ENCODE results near the gene RSL1D1. TPM values are rescaled to one million over a fixed set of nuclear protein-coding genes. Genes with fewer than 3 reads are reported as not detected.

The RSL1D1 gene
- polyA plus RNA-seq, 1 of the 3 experiments (the other 2 are of a cell fraction): 38.0 TPM

DNA sequence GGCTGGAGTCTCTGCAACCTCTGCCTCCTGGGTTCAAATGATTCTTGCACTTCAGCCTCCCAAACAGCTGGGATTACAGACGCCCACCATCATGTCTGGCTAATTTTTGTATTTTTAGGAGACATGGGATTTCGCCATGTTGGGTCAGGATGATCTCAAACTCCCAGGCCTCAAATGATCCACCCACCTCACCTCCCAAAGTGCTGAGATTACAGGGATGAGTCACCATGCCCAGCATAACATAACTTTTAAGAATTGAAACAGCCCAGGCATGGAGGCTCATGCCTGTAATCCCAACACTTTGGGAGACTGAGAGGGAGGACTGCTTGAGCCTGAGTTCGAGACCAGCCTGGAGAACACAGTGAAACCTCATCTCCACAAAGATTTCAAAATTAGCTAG, 2.5 kb downstream of the RSL1D1 start:
- DNase-seq: no peak
- Histone ChIP-seq H3K4me2 (no peak overlapping the region; the same call in 1 of the 2 replicates), H3K4me1 (ENCODE audit: control insufficient read depth in 1 of 2, insufficient read depth in 2 of 2, low read depth in 1 of 2, low read length in 1 of 2) (no peaks in the 10 kb centered on the region; a peak in 2 of 4 replicates), H3F3A (replicated peaks; ENCODE audit: insufficient read depth) (peaks cover 7% of the 10 kb centered on the region), H3K79me2 (ENCODE audit: insufficient read depth) (peaks cover 94% of the 10 kb centered on the region), H3K27ac (ENCODE audit: low read depth in 2 of 2, low read length in 1 of 2) (no peak overlapping the region), H3K36me3 (replicated peaks in 1 of 2; ENCODE audit: control insufficient read depth in 1 of 2, insufficient read depth in 2 of 2, low read length in 1 of 2) (peaks cover 45 to 62% of the 10 kb centered on the region in 2 experiments), H2AFZ (ENCODE audit: low read depth) (no peak overlapping the region), H3K9ac (no peak overlapping the region), H3K4me3 (ENCODE audit: low read depth in 2 of 2, low read length in 1 of 2) (no peak overlapping the region), H3K9me3 (no peaks in the 10 kb centered on the region), H3K27me3 (ENCODE audit: insufficient read depth) (no peaks in the 10 kb centered on the region), H3K9me2 (no peaks in the 10 kb centered on the region), H4K20me1 (ENCODE audit: insufficient read depth) (0 out of 2 replicates have a peak, but pooled peaks cover 12% of the 10 kb centered on the region)
- TF ChIP-seq MXI1 (IDR thresholded peaks at IDR 0.05; ENCODE audit: low read depth, low read length) (no peak), RXRA (IDR thresholded peaks at IDR 0.05; ENCODE audit: borderline replicate concordance, low read depth) (no peak), MEF2A (IDR thresholded peaks at IDR 0.05; ENCODE audit: borderline replicate concordance, low read depth) (no peak), TAF1 (IDR thresholded peaks at IDR 0.05; ENCODE audit: borderline replicate concordance, low read depth, low read length) (no peak), SMC3 (IDR thresholded peaks at IDR 0.05; ENCODE audit: low read depth, low read length) (no peak), CHD2 (IDR thresholded peaks at IDR 0.05; ENCODE audit: low read length, partially characterized antibody) (no peak), FOXM1 (IDR thresholded peaks at IDR 0.05; ENCODE audit: low read depth) (no peak)
- TF ChIP-seq, protein P1, sequence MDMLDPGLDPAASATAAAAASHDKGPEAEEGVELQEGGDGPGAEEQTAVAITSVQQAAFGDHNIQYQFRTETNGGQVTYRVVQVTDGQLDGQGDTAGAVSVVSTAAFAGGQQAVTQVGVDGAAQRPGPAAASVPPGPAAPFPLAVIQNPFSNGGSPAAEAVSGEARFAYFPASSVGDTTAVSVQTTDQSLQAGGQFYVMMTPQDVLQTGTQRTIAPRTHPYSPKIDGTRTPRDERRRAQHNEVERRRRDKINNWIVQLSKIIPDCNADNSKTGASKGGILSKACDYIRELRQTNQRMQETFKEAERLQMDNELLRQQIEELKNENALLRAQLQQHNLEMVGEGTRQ (IDR thresholded peaks at IDR 0.05; ENCODE audit: borderline replicate concordance, low read depth, low read length): no peak
- TF ChIP-seq, protein P2, sequence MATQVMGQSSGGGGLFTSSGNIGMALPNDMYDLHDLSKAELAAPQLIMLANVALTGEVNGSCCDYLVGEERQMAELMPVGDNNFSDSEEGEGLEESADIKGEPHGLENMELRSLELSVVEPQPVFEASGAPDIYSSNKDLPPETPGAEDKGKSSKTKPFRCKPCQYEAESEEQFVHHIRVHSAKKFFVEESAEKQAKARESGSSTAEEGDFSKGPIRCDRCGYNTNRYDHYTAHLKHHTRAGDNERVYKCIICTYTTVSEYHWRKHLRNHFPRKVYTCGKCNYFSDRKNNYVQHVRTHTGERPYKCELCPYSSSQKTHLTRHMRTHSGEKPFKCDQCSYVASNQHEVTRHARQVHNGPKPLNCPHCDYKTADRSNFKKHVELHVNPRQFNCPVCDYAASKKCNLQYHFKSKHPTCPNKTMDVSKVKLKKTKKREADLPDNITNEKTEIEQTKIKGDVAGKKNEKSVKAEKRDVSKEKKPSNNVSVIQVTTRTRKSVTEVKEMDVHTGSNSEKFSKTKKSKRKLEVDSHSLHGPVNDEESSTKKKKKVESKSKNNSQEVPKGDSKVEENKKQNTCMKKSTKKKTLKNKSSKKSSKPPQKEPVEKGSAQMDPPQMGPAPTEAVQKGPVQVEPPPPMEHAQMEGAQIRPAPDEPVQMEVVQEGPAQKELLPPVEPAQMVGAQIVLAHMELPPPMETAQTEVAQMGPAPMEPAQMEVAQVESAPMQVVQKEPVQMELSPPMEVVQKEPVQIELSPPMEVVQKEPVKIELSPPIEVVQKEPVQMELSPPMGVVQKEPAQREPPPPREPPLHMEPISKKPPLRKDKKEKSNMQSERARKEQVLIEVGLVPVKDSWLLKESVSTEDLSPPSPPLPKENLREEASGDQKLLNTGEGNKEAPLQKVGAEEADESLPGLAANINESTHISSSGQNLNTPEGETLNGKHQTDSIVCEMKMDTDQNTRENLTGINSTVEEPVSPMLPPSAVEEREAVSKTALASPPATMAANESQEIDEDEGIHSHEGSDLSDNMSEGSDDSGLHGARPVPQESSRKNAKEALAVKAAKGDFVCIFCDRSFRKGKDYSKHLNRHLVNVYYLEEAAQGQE (IDR thresholded peaks at IDR 0.05; ENCODE audit: low read depth, low read length): no peak
- 89% methylated on average over 3 of the region's 3 CpGs for WGBS (ENCODE audit: low lambda C conversion rate)
- CTCF ChIA-PET: interaction anchor here (0.6 to 1.4 kb wide), 3 partner anchors 52 to 385 kb away, joined by 3 to 6 read pairs (median 4); partner anchors contain the start of gene ZC3H7A
- POLR2A ChIA-PET: no interaction called here

DNA sequence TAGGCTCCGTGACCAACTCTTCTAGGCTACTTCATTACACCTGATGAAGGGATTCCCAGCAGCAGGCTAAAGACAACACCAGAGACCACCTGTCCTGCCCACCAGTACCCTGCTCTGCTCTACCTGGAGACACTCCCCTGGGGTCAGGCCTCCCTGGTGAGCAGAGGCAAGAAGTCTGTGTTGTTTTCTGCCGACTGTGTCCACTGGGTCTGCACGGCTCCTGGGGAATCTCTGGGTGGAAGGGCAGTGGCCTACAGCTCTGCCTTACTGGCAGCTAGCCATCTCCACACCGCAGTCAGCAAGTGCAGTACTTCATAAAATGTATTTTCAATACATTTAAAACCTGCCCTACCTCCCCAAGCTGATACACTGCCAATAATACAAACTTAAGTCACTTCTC, 6.8 kb downstream of the RSL1D1 start:
- Histone ChIP-seq H3K4me1 (ENCODE audit: control insufficient read depth in 1 of 2, insufficient read depth in 2 of 2, low read depth in 1 of 2, low read length in 1 of 2) (no peaks in the 10 kb centered on the region; a peak in 1 of 4 replicates), H3F3A (replicated peaks; ENCODE audit: insufficient read depth) (peaks cover 18% of the 10 kb centered on the region), H3K4me3 (ENCODE audit: low read depth in 2 of 2, low read length in 1 of 2) (no peak overlapping the region), H4K20me1 (ENCODE audit: insufficient read depth) (0 out of 2 replicates have a peak, but pooled peaks cover 12% of the 10 kb centered on the region), H3K27me3 (ENCODE audit: insufficient read depth) (no peaks in the 10 kb centered on the region), H2AFZ (ENCODE audit: low read depth) (no peak overlapping the region), H3K9ac (no peak overlapping the region), H3K36me3 (replicated peaks in 1 of 2; ENCODE audit: control insufficient read depth in 1 of 2, insufficient read depth in 2 of 2, low read length in 1 of 2) (peaks cover 76 to 86% of the 10 kb centered on the region in 2 experiments), H3K4me2 (no peak overlapping the region), H3K79me2 (ENCODE audit: insufficient read depth) (peaks cover 65% of the 10 kb centered on the region), H3K27ac (ENCODE audit: low read depth in 2 of 2, low read length in 1 of 2) (no peak overlapping the region), H3K9me3 (no peaks in the 10 kb centered on the region), H3K9me2 (no peaks in the 10 kb centered on the region)
- ChIA-PET POLR2A (no interaction called here), CTCF (interaction anchor here (1.2 kb wide), 1 partner anchor 24 kb away, joined by 3 read pairs; no protein-coding TSS in a partner anchor)
- no peak for DNase-seq
- WGBS (ENCODE audit: low lambda C conversion rate): 97% methylated on average over 3 of the region's 4 CpGs
- no peak for TF ChIP-seq TEAD4 (IDR thresholded peaks at IDR 0.05; ENCODE audit: borderline replicate concordance, insufficient read depth)
- TF ChIP-seq, protein P3, sequence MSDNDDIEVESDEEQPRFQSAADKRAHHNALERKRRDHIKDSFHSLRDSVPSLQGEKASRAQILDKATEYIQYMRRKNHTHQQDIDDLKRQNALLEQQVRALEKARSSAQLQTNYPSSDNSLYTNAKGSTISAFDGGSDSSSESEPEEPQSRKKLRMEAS (IDR thresholded peaks at IDR 0.05; ENCODE audit: low read depth): no peak
- TF ChIP-seq, protein P4, sequence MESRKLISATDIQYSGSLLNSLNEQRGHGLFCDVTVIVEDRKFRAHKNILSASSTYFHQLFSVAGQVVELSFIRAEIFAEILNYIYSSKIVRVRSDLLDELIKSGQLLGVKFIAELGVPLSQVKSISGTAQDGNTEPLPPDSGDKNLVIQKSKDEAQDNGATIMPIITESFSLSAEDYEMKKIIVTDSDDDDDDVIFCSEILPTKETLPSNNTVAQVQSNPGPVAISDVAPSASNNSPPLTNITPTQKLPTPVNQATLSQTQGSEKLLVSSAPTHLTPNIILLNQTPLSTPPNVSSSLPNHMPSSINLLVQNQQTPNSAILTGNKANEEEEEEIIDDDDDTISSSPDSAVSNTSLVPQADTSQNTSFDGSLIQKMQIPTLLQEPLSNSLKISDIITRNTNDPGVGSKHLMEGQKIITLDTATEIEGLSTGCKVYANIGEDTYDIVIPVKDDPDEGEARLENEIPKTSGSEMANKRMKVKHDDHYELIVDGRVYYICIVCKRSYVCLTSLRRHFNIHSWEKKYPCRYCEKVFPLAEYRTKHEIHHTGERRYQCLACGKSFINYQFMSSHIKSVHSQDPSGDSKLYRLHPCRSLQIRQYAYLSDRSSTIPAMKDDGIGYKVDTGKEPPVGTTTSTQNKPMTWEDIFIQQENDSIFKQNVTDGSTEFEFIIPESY (IDR thresholded peaks at IDR 0.05; ENCODE audit: borderline replicate concordance, low read depth): no peak
- no peak for TF ChIP-seq FOXJ3 (CRISPR knock-in tag; IDR thresholded peaks at IDR 0.05)
- TF ChIP-seq MEF2A (IDR thresholded peaks at IDR 0.05; ENCODE audit: borderline replicate concordance, low read depth): no peak
- no peak for TF ChIP-seq TAF1 (IDR thresholded peaks at IDR 0.05; ENCODE audit: borderline replicate concordance, low read depth, low read length)
- no peak for TF ChIP-seq SIN3A (IDR thresholded peaks at IDR 0.05; ENCODE audit: borderline replicate concordance, low read depth, low read length)
- TF ChIP-seq NFIC (IDR thresholded peaks at IDR 0.05; ENCODE audit: borderline replicate concordance): no peak
- no peak for TF ChIP-seq RAD21 (IDR thresholded peaks at IDR 0.05; ENCODE audit: low read length)
- TF ChIP-seq POLR2AphosphoS5 (IDR thresholded peaks at IDR 0.05; ENCODE audit: low read depth, low read length): no peak
- no peak for TF ChIP-seq RFX5 (IDR thresholded peaks at IDR 0.05; ENCODE audit: low read length)
- TF ChIP-seq, protein P5, sequence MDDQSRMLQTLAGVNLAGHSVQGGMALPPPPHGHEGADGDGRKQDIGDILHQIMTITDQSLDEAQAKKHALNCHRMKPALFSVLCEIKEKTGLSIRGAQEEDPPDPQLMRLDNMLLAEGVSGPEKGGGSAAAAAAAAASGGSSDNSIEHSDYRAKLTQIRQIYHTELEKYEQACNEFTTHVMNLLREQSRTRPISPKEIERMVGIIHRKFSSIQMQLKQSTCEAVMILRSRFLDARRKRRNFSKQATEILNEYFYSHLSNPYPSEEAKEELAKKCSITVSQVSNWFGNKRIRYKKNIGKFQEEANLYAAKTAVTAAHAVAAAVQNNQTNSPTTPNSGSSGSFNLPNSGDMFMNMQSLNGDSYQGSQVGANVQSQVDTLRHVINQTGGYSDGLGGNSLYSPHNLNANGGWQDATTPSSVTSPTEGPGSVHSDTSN (IDR thresholded peaks at IDR 0.05): no peak
- TF ChIP-seq GABPA (IDR thresholded peaks at IDR 0.05; ENCODE audit: low read depth): no peak
